ENCODE results near the gene ERGIC3.

DNA sequence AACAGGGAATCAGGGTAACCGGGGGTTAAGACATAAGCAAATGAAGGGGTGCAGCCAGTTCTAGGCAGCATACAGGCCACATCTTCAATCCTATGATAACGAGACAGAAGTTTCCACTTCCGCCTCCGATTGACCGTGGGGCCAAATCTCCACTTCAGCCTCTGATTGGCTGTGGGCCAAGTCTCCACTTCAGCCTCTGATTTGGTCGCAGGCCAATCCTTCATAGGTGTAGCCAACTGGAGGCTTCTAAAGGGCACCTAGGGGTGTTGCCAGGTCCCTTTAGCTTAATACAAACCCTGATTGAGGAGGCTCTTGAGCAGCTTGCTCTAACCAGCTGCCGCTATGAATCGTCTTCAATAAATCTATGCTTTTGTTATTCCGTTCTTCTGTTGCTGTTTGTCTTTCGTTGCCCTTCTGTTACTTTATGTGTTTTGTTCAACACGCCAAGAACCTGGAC is 2.1 kb upstream of the ERGIC3 start:
- TF ChIP-seq, protein P1, sequence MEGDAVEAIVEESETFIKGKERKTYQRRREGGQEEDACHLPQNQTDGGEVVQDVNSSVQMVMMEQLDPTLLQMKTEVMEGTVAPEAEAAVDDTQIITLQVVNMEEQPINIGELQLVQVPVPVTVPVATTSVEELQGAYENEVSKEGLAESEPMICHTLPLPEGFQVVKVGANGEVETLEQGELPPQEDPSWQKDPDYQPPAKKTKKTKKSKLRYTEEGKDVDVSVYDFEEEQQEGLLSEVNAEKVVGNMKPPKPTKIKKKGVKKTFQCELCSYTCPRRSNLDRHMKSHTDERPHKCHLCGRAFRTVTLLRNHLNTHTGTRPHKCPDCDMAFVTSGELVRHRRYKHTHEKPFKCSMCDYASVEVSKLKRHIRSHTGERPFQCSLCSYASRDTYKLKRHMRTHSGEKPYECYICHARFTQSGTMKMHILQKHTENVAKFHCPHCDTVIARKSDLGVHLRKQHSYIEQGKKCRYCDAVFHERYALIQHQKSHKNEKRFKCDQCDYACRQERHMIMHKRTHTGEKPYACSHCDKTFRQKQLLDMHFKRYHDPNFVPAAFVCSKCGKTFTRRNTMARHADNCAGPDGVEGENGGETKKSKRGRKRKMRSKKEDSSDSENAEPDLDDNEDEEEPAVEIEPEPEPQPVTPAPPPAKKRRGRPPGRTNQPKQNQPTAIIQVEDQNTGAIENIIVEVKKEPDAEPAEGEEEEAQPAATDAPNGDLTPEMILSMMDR (conservative IDR thresholded peaks at IDR 0.05 in 1 of 2, IDR thresholded peaks at IDR 0.05 in 1 of 2; ENCODE audit: extremely low read depth in 1 of 2, insufficient read depth in 1 of 2, low read depth in 1 of 2, low read length in 2 of 2), result no peak
- TF ChIP-seq EZH2 (IDR thresholded peaks at IDR 0.05; ENCODE audit: borderline replicate concordance, low read length), result no peak
